Measurements from ENCODE around the gene USP48.

USP48 gene

GRCh38 chr1:21668232-21668950 is 114.6 kb downstream of the USP48 start (continued):
- TF ChIP-seq, protein P1, sequence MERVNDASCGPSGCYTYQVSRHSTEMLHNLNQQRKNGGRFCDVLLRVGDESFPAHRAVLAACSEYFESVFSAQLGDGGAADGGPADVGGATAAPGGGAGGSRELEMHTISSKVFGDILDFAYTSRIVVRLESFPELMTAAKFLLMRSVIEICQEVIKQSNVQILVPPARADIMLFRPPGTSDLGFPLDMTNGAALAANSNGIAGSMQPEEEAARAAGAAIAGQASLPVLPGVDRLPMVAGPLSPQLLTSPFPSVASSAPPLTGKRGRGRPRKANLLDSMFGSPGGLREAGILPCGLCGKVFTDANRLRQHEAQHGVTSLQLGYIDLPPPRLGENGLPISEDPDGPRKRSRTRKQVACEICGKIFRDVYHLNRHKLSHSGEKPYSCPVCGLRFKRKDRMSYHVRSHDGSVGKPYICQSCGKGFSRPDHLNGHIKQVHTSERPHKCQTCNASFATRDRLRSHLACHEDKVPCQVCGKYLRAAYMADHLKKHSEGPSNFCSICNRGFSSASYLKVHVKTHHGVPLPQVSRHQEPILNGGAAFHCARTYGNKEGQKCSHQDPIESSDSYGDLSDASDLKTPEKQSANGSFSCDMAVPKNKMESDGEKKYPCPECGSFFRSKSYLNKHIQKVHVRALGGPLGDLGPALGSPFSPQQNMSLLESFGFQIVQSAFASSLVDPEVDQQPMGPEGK (tag by site-specific recombination; IDR thresholded peaks at IDR 0.05) = peak; percentile 67; the same call in 1 of the 2 replicates
- no peak for TF ChIP-seq ZNF600 (tag by site-specific recombination; IDR thresholded peaks at IDR 0.05)

- POLR2A ChIA-PET = no interaction called here
- Histone ChIP-seq H3K9me3 (ENCODE audit: control insufficient read depth, insufficient read depth, low read depth, low read length) (no peaks in the 10 kb centered on the region), H3K4me1 (ENCODE audit: control insufficient read depth, insufficient read depth, low read length) (no peaks in the 10 kb centered on the region), H3K4me3 (ENCODE audit: low read depth, low read length) (no peak overlapping the region), H3K36me3 (ENCODE audit: control insufficient read depth in 2 of 2, insufficient read depth in 1 of 2, low read length in 2 of 2) (no peaks in the 10 kb centered on the region), H3K27ac (ENCODE audit: extremely low read depth, low read depth, low read length) (no peak overlapping the region)
- CTCF ChIA-PET = interaction anchor here (0.5 kb wide), 1 partner anchor 348 kb away, joined by 3 read pairs; no protein-coding TSS in a partner anchor
- TF ChIP-seq REPIN1 (tag by site-specific recombination; IDR thresholded peaks at IDR 0.05; ENCODE audit: low read depth) (no peak), GLIS2 (tag by site-specific recombination; IDR thresholded peaks at IDR 0.05) (peak; percentile 11; the same call in 1 of the 2 replicates)
These were observed 115.4 kb downstream of the USP48 start for GRCh38 chr1:21667348-21668231.

- no peaks in the 10 kb centered on the region for H3K4me1 ChIP-seq (ENCODE audit: control insufficient read depth, insufficient read depth, low read length)
- no peak overlapping the region for H3K27ac ChIP-seq (ENCODE audit: extremely low read depth, low read depth, low read length)
- no peaks in the 10 kb centered on the region for H3K36me3 ChIP-seq (ENCODE audit: control insufficient read depth in 2 of 2, insufficient read depth in 1 of 2, low read length in 2 of 2)
- no peaks in the 10 kb centered on the region for H3K9me3 ChIP-seq (ENCODE audit: control insufficient read depth, insufficient read depth, low read depth, low read length)
- TF ChIP-seq ZFHX2 (tag by site-specific recombination; conservative IDR thresholded peaks at IDR 0.05) (peak; percentile 83), GLIS2 (tag by site-specific recombination; IDR thresholded peaks at IDR 0.05) (0 out of 2 replicates have a peak, but pooled peaks have one; percentile 14), EGR2 (tag by site-specific recombination; IDR thresholded peaks at IDR 0.05; ENCODE audit: low read depth) (peak; percentile 62), ZNF596 (tag by site-specific recombination; IDR thresholded peaks at IDR 0.05) (no peak)
- CTCF ChIA-PET = interaction anchor here (0.6 kb wide), 1 partner anchor 297 kb away, joined by 3 read pairs; no protein-coding TSS in a partner anchor
- POLR2A ChIA-PET = no interaction called here
- no peak overlapping the region for H3K4me3 ChIP-seq (ENCODE audit: low read depth, low read length)
These were observed 116.2 kb downstream of the USP48 start for GRCh38 chr1:21666576-21667320.

GRCh38 chr1:21665711-21666575 is 117.0 kb downstream of the USP48 start:
- H3K36me3 ChIP-seq (ENCODE audit: control insufficient read depth in 2 of 2, insufficient read depth in 1 of 2, low read length in 2 of 2) = no peaks in the 10 kb centered on the region
- no peaks in the 10 kb centered on the region for H3K4me1 ChIP-seq (ENCODE audit: control insufficient read depth, insufficient read depth, low read length)
- no peak overlapping the region for H3K27ac ChIP-seq (ENCODE audit: extremely low read depth, low read depth, low read length)
- no peaks in the 10 kb centered on the region for H3K9me3 ChIP-seq (ENCODE audit: control insufficient read depth, insufficient read depth, low read depth, low read length)
- TF ChIP-seq, protein P2, sequence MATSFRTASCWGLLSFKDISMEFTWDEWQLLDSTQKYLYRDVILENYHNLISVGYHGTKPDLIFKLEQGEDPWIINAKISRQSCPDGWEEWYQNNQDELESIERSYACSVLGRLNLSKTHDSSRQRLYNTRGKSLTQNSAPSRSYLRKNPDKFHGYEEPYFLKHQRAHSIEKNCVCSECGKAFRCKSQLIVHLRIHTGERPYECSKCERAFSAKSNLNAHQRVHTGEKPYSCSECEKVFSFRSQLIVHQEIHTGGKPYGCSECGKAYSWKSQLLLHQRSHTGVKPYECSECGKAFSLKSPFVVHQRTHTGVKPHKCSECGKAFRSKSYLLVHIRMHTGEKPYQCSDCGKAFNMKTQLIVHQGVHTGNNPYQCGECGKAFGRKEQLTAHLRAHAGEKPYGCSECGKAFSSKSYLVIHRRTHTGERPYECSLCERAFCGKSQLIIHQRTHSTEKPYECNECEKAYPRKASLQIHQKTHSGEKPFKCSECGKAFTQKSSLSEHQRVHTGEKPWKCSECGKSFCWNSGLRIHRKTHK (tag by site-specific recombination; IDR thresholded peaks at IDR 0.05) = no peak
- TF ChIP-seq ZNF221 (tag by site-specific recombination; IDR thresholded peaks at IDR 0.05; ENCODE audit: borderline replicate concordance) (no peak), ZNF692 (tag by site-specific recombination; IDR thresholded peaks at IDR 0.05) (peak; percentile 57; the same call in 1 of the 2 replicates), OSR2 (tag by site-specific recombination; IDR thresholded peaks at IDR 0.05) (no peak), ZBTB48 (tag by site-specific recombination; IDR thresholded peaks at IDR 0.05) (no peak), ZIC2 (tag by site-specific recombination; IDR thresholded peaks at IDR 0.05) (peak; percentile 56), ZBTB20 (tag by site-specific recombination; IDR thresholded peaks at IDR 0.05) (peak; percentile 34; the same call in 1 of the 2 replicates)
- ChIA-PET POLR2A (no interaction called here), CTCF (interaction anchor here (0.6 kb wide), 1 partner anchor 298 kb away, joined by 3 read pairs; no protein-coding TSS in a partner anchor)
- H3K4me3 ChIP-seq (ENCODE audit: low read depth, low read length) = no peak overlapping the region
